CD14-positive monocyte (primary cell): ENCODE measurements around the gene ADCY7. TPM values are rescaled to one million over a fixed set of nuclear protein-coding genes. Genes with fewer than 3 reads are reported as not detected.

Experiments
- DNase-seq, 3 donors: peaks; one replicate each; pipeline ENCODE4 v3.0.0-alpha.2; 2011 to 2022
- H2AFZ ChIP-seq: 2 replicates; pipeline ENCODE4 v1.6.0; 2012; ENCODE audit warnings: mild to moderate bottlenecking, low read depth, low read length, inconsistent platforms; ENCODE audit not compliant: insufficient read depth, poor library complexity, severe bottlenecking
- H3K27ac ChIP-seq, 2 donors: 1 replicate in 1 of 2; 2 replicates in 1 of 2; pipeline ENCODE4 v1.5.1; 2012 to 2013; ENCODE audit warnings: low read length in 2 of 2, control low read depth in 1 of 2, inconsistent platforms in 1 of 2, low read depth in 1 of 2, mild to moderate bottlenecking in 1 of 2
- H3K27me3 ChIP-seq, 2 donors: one replicate each; pipeline versions ENCODE4 v1.6.0 to v1.6.1; 2011 to 2013; ENCODE audit warnings: low read length in 2 of 2; ENCODE audit not compliant: control insufficient read depth in 2 of 2, insufficient read depth in 2 of 2
- H3K36me3 ChIP-seq, 2 donors: replicated peaks in 1 of 2; 1 replicate in 1 of 2; 2 replicates in 1 of 2; pipeline versions ENCODE4 v1.5.1 to v1.6.1; 2012 to 2013; ENCODE audit warnings: low read length in 2 of 2, control low read depth in 1 of 2, inconsistent platforms in 1 of 2, mild to moderate bottlenecking in 1 of 2; ENCODE audit not compliant: insufficient read depth in 2 of 2, control insufficient read depth in 1 of 2
- H3K4me1 ChIP-seq, 2 donors: 1 replicate in 1 of 2; 2 replicates in 1 of 2; pipeline versions ENCODE4 v1.5.1 to v1.6.1; 2012 to 2013; ENCODE audit warnings: low read length in 2 of 2, control low read depth in 1 of 2, inconsistent platforms in 1 of 2, mild to moderate bottlenecking in 1 of 2, moderate library complexity in 1 of 2; ENCODE audit not compliant: insufficient read depth in 2 of 2, control insufficient read depth in 1 of 2
- H3K4me2 ChIP-seq: replicated peaks from 2 replicates; pipeline ENCODE3; 2012; ENCODE audit warnings: low read length, moderate library complexity, mild to moderate bottlenecking; ENCODE audit not compliant: poor library complexity, severe bottlenecking; ENCODE audit errors: extremely low read depth
- H3K4me3 ChIP-seq, 3 experiments: fragments of 200-600 bp in 1 of 3; sonication (generic) in 1 of 3; replicated peaks in 1 of 3; 1 replicate in 2 of 3; 2 replicates in 1 of 3; pipeline ENCODE4 v1.5.1; 2011 to 2013; ENCODE audit warnings: low read length in 3 of 3, mild to moderate bottlenecking in 3 of 3, control low read depth in 2 of 3, low read depth in 2 of 3, inconsistent platforms in 1 of 3, moderate library complexity in 1 of 3
- H3K79me2 ChIP-seq: 2 replicates; pipeline ENCODE4 v1.6.0; 2012; ENCODE audit warnings: mild to moderate bottlenecking, control low read depth, inconsistent platforms, low read length, moderate library complexity; ENCODE audit not compliant: insufficient read depth
- H3K9ac ChIP-seq: 2 replicates; pipeline ENCODE4 v1.6.0; 2017; ENCODE audit warnings: low read length, mild to moderate bottlenecking; ENCODE audit not compliant: insufficient read depth, poor library complexity, severe bottlenecking
- H3K9me3 ChIP-seq, 2 donors: replicated peaks in 1 of 2; 1 replicate in 1 of 2; 2 replicates in 1 of 2; pipeline versions ENCODE4 v1.5.1 to v1.6.1; 2012 to 2013; ENCODE audit warnings: low read length in 2 of 2, control low read depth in 1 of 2; ENCODE audit not compliant: control insufficient read depth in 1 of 2, insufficient read depth in 1 of 2
- H4K20me1 ChIP-seq: 2 replicates; pipeline ENCODE4 v1.6.0; 2012; ENCODE audit warnings: mild to moderate bottlenecking, low read length, control low read depth, moderate library complexity; ENCODE audit not compliant: insufficient read depth
- H3K27ac Mint-ChIP-seq, 7 donors: one replicate each; pipeline ENCODE4 v1.8.0; 2020; ENCODE audit warnings: mild to moderate bottlenecking in 7 of 7, mixed read lengths in 7 of 7, moderate library complexity in 6 of 7, inconsistent platforms in 2 of 7
- H3K27me3 Mint-ChIP-seq, 3 donors: one replicate each; pipeline ENCODE4 v1.8.0; 2021 to 2022; ENCODE audit warnings: low read depth in 3 of 3, mild to moderate bottlenecking in 3 of 3, mixed read lengths in 3 of 3, moderate library complexity in 3 of 3, inconsistent platforms in 1 of 3
- H3K36me3 Mint-ChIP-seq, 2 donors: one replicate each; pipeline ENCODE4 v1.8.0; 2020; ENCODE audit warnings: mixed read lengths in 2 of 2, inconsistent platforms in 1 of 2, mild to moderate bottlenecking in 1 of 2
- H3K4me1 Mint-ChIP-seq: one replicate; pipeline ENCODE4 v1.8.0; 2020; ENCODE audit warnings: mild to moderate bottlenecking, mixed read lengths
- H3K4me3 Mint-ChIP-seq, 2 donors: one replicate each; pipeline ENCODE4 v1.8.0; 2020; ENCODE audit warnings: mild to moderate bottlenecking in 2 of 2, mixed read lengths in 2 of 2, moderate library complexity in 1 of 2
- H3K9me3 Mint-ChIP-seq, 7 donors: one replicate each; pipeline ENCODE4 v1.8.0; 2020 to 2022; ENCODE audit warnings: mixed read lengths in 7 of 7, mild to moderate bottlenecking in 6 of 7, moderate library complexity in 6 of 7, inconsistent platforms in 2 of 7
- CTCF ChIP-seq: fragments of 200-600 bp; IDR thresholded peaks from one replicate; pipeline ENCODE4 v1.8.0; 2022; ENCODE audit warnings: antibody characterized with exemption, mild to moderate bottlenecking
- WGBS: methylation state at CpG from one replicate; pipeline ENCODE4 v1.1.5; 2013; ENCODE audit warnings: missing lambda C conversion rate; ENCODE audit not compliant: insufficient coverage; 5-methylcytosine and 5-hydroxymethylcytosine counted together
- intact Hi-C, 2 donors: fragments of 100-400 bp; cut with micrococcal nuclease; formaldehyde crosslinking; loops; one replicate each; pipeline versions ENCODE4 v1.15.0 to v1.15.1; 2023
- polyA plus RNA-seq, 3 donors: library from polyadenylated mRNA; depleted of rRNA in 1 of 3; unstranded in 2 of 3; stranded (reverse) in 1 of 3; fragments of 300-500 nt in 2 of 3; fragments of >200 nt in 1 of 3; fragmentation: Illumina TruSeq in 2 of 3; gene quantifications; 1 replicate in 2 of 3; 2 replicates in 1 of 3; pipeline ENCODE4 v1.2.3, GENCODE V29; 2012 to 2021

The ADCY7 gene
- polyA plus RNA-seq, 3 donors: 53.1 to 230 (median 91.5) TPM

DNA sequence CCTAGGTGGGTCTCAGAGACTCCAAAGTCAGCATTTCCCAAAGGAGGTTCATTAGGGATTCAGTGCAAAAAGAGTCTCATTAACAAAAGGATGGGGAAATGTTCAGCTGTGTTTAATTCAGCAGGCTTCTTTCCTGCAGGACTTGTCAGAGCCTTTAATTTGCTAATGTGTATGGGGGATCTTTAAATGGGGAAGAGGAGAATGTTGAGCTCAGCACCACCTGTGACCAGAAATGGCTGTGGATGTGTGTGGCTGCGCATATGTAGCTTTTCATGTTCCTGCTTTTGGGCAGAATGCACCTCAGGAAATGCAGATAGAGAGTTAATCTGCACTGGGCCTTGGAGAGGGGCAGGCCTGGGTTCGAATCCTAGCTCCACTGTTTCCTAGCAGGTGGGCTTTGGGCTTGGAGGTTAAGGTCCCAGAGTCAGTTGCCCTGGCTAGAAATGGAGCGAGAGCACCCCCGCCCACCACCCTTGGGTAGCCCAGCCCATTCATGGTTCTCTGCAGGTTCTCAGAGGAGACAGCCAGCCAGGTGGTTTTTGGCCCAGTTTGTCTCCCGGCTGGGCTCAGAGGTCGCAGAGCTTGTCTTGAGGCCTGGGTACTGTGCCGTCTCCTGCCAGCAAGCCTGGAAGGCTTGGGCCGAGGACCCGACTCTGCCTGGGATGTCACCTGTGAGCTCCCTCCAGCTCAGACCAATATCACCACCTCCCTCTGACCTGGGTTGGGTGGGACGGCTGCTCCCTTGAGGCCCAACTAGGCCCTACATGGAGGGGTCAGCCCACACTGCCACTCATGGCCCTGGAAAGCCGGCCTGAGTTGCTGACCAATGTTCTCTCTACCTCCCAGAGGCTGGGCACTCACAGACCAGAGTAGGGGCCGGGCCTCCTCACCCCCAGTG is 9.3 kb downstream of the ADCY7 start:
- Histone ChIP-seq H3K27ac (peak overlapping the region; percentile 93 to 97), H3K4me1 (peaks cover 95% of the 10 kb centered on the region in 2 donors), H3K9ac (peak overlapping the region; percentile 86), H2AFZ (no peak overlapping the region), H3K36me3 (no peaks in the 10 kb centered on the region), H3K27me3 (no peaks in the 10 kb centered on the region), H4K20me1 (peaks cover 8% of the 10 kb centered on the region), H3K79me2 (peaks cover 99% of the 10 kb centered on the region), H3K4me2 (peak overlapping the region; percentile 97), H3K4me3 (peak overlapping the region; percentile 67 to 86 (median 68)), H3K9me3 (no peaks in the 10 kb centered on the region)
- Mint-ChIP-seq H3K9me3 (peaks cover 0 to 4% (median 0%) of the 10 kb centered on the region in 7 donors), H3K4me1 (peaks cover 91% of the 10 kb centered on the region), H3K27me3 (no peaks in the 10 kb centered on the region), H3K36me3 (peaks cover 12 to 43% of the 10 kb centered on the region in 2 donors), H3K4me3 (peak overlapping the region; percentile 99 to 100), H3K27ac (peak overlapping the region; percentile 98 to 100 (median 100))
- intact Hi-C loops: loop anchor here (5.0 to 10.0 kb wide), 3 partner anchors 181 to 467 kb away; partner anchors contain the start of genes CYLD (in 1 of the 2) and NOD2 (in 1 of the 2)
- 64% methylated on average over 10 of the region's 12 CpGs for WGBS
- no peak for DNase-seq
- TF ChIP-seq CTCF: no peak

GRCh38 chr16:50276326-50276640 is 9.9 kb downstream of the ADCY7 start:
- no peaks in the 10 kb centered on the region for H3K36me3 ChIP-seq
- peak overlapping the region; percentile 99 to 100 for H3K4me3 Mint-ChIP-seq
- peaks cover 0 to 4% (median 0%) of the 10 kb centered on the region in 7 donors for H3K9me3 Mint-ChIP-seq
- no peak overlapping the region for H2AFZ ChIP-seq
- peak in 2 of 3 donors; percentile 63 to 76 for DNase-seq
- WGBS: no CpG with 5 or more reads among the region's 2 CpGs
- H3K27me3 Mint-ChIP-seq: no peaks in the 10 kb centered on the region
- intact Hi-C loops: loop anchor here (5.0 to 10.0 kb wide), 3 partner anchors 181 to 466 kb away; partner anchors contain the start of genes CYLD (in 1 of the 2) and NOD2 (in 1 of the 2)
- TF ChIP-seq CTCF: no peak
- peak overlapping the region; percentile 86 for H3K9ac ChIP-seq
- H3K79me2 ChIP-seq: peaks cover 99% of the 10 kb centered on the region
- H3K4me1 ChIP-seq: peaks cover 95% of the 10 kb centered on the region in 2 donors
- H3K4me2 ChIP-seq: peak overlapping the region; percentile 97
- H3K27ac Mint-ChIP-seq: peak overlapping the region; percentile 98 to 100 (median 100)
- peak overlapping the region; percentile 6 to 86 (median 67) for H3K4me3 ChIP-seq
- H3K27me3 ChIP-seq: no peaks in the 10 kb centered on the region
- peaks cover 11% of the 10 kb centered on the region for H4K20me1 ChIP-seq
- no peaks in the 10 kb centered on the region for H3K9me3 ChIP-seq
- H3K4me1 Mint-ChIP-seq: peaks cover 89% of the 10 kb centered on the region
- H3K36me3 Mint-ChIP-seq: peaks cover 12 to 48% of the 10 kb centered on the region in 2 donors
- H3K27ac ChIP-seq: peak overlapping the region; percentile 93 to 97
